Measurements from ENCODE around the gene S100A16.
"Not testable (repeated sequence)": the region's sequence is repeated elsewhere in the genome, so short reads cannot be mapped to it uniquely, and the experiment has no call there.

S100A16 gene

GRCh38 chr1:153649137-153649862 lies 36.4 kb upstream of the S100A16 start:
- Histone ChIP-seq H3K9me3 (ENCODE audit: control insufficient read depth in 1 of 2, low read length in 2 of 2) (no peaks in the 10 kb centered on the region), H3K27me3 (ENCODE audit: low read depth, low read length) (no peaks in the 10 kb centered on the region), H3K4me3 (ENCODE audit: low read depth in 1 of 2, low read length in 2 of 2) (no peak overlapping the region), H3K27ac (ENCODE audit: low read length) (no peak overlapping the region), H3K4me1 (ENCODE audit: control insufficient read depth in 1 of 2, insufficient read depth in 2 of 2, low read length in 2 of 2) (no peaks in the 10 kb centered on the region), H3K36me3 (ENCODE audit: control insufficient read depth in 1 of 2, insufficient read depth in 2 of 2, low read length in 2 of 2) (peaks cover 19 to 27% of the 10 kb centered on the region in 2 donors)

DNA sequence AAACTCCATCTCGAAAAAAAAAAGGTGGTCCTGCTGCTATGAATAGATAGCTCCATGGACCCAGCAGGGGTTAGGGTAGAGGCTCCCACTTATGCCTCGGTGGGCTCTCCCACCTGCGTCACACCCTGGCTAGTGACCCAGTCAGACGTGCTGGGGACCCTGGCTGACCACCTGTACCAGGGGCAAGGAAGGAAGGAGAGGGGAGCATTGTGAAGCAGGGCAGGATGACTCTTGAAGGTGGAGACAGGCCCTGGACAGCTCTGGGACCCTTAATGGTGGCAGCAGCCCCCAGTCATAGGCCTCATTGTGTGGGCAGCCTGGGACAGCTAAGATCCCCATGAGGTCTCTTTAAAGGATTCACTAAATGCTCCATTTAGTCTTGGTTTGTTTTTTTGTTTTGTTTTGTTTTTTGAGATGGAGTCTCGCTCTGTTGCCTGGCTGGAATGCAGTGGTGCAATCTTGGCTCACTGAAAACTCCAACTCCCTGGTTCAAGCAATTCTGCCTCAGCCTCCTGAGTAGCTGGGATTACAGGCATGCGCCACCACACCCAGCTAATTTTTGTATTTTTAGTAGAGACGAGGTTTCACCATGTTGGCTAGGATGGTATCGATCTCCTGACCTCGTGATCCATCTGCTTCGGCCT lies 35.2 kb upstream of the S100A16 start:
- Histone ChIP-seq H3K9me3 (ENCODE audit: control insufficient read depth in 1 of 2, low read length in 2 of 2) (no peaks in the 10 kb centered on the region), H3K27ac (ENCODE audit: low read length) (no peak overlapping the region), H3K4me3 (ENCODE audit: low read depth in 1 of 2, low read length in 2 of 2) (no peak overlapping the region), H3K27me3 (ENCODE audit: low read depth, low read length) (no peaks in the 10 kb centered on the region), H3K4me1 (ENCODE audit: control insufficient read depth in 1 of 2, insufficient read depth in 2 of 2, low read length in 2 of 2) (peaks cover 0 to 4% of the 10 kb centered on the region in 2 donors), H3K36me3 (ENCODE audit: control insufficient read depth in 1 of 2, insufficient read depth in 2 of 2, low read length in 2 of 2) (peaks cover 31 to 39% of the 10 kb centered on the region in 2 donors)

- H3K36me3 ChIP-seq (ENCODE audit: control insufficient read depth in 1 of 2, insufficient read depth in 2 of 2, low read length in 2 of 2) = peaks cover 39 to 47% of the 10 kb centered on the region in 2 donors
- H3K27me3 ChIP-seq (ENCODE audit: low read depth, low read length) = no peaks in the 10 kb centered on the region
- no peak overlapping the region for H3K27ac ChIP-seq (ENCODE audit: low read length)
- H3K4me3 ChIP-seq (ENCODE audit: low read depth in 1 of 2, low read length in 2 of 2) = no peak overlapping the region
- H3K9me3 ChIP-seq (ENCODE audit: control insufficient read depth in 1 of 2, low read length in 2 of 2) = no peaks in the 10 kb centered on the region
- peaks cover 0 to 4% of the 10 kb centered on the region in 2 donors for H3K4me1 ChIP-seq (ENCODE audit: control insufficient read depth in 1 of 2, insufficient read depth in 2 of 2, low read length in 2 of 2)
Observed at GRCh38 chr1:153647346-153647714, 34.4 kb upstream of the S100A16 start.

- no peak overlapping the region for H3K27ac ChIP-seq (ENCODE audit: low read length)
- H3K27me3 ChIP-seq (ENCODE audit: low read depth, low read length) = no peaks in the 10 kb centered on the region
- no peak overlapping the region for H3K4me3 ChIP-seq (ENCODE audit: low read depth in 1 of 2, low read length in 2 of 2)
- peaks cover 0 to 4% of the 10 kb centered on the region in 2 donors for H3K4me1 ChIP-seq (ENCODE audit: control insufficient read depth in 1 of 2, insufficient read depth in 2 of 2, low read length in 2 of 2)
- H3K9me3 ChIP-seq (ENCODE audit: control insufficient read depth in 1 of 2, low read length in 2 of 2) = no peaks in the 10 kb centered on the region
- H3K36me3 ChIP-seq (ENCODE audit: control insufficient read depth in 1 of 2, insufficient read depth in 2 of 2, low read length in 2 of 2) = peaks cover 44 to 52% of the 10 kb centered on the region in 2 donors
Observed at GRCh38 chr1:153646672-153647345, 33.9 kb upstream of the S100A16 start.

DNA sequence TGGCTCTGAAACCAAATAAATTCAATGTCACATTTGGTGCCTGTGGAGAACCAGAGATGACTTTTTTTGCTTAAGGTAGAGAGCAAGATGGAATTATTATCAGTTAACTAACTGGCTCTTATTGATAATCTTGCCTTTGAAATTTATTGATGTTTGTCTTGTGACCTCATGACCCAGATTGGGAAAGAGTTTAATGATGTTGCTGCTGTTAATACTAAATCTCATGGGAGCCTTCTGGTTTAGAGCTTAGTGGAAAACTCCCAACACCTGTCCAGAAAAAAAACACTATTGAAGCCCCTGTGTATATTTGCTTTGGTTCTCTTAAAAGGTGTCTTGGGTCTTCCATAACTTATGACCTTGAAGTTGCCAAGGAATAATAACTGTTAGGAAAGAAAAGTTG lies 30.9 kb upstream of the S100A16 start:
- Histone ChIP-seq H3K4me3 (ENCODE audit: low read depth in 1 of 2, low read length in 2 of 2) (no peak overlapping the region), H3K27me3 (ENCODE audit: low read depth, low read length) (no peaks in the 10 kb centered on the region), H3K4me1 (ENCODE audit: control insufficient read depth in 1 of 2, insufficient read depth in 2 of 2, low read length in 2 of 2) (peaks cover 4% of the 10 kb centered on the region in 2 donors), H3K36me3 (ENCODE audit: control insufficient read depth in 1 of 2, insufficient read depth in 2 of 2, low read length in 2 of 2) (peaks cover 65 to 79% of the 10 kb centered on the region in 2 donors), H3K27ac (ENCODE audit: low read length) (no peak overlapping the region), H3K9me3 (ENCODE audit: control insufficient read depth in 1 of 2, low read length in 2 of 2) (no peaks in the 10 kb centered on the region)

- H3K4me1 ChIP-seq (ENCODE audit: control insufficient read depth in 1 of 2, insufficient read depth in 2 of 2, low read length in 2 of 2) = peaks cover 4 to 5% of the 10 kb centered on the region in 2 donors
- H3K27ac ChIP-seq (ENCODE audit: low read length) = no peak overlapping the region
- H3K27me3 ChIP-seq (ENCODE audit: low read depth, low read length) = no peaks in the 10 kb centered on the region
- H3K4me3 ChIP-seq (ENCODE audit: low read depth in 1 of 2, low read length in 2 of 2) = no peak overlapping the region
- H3K36me3 ChIP-seq (ENCODE audit: control insufficient read depth in 1 of 2, insufficient read depth in 2 of 2, low read length in 2 of 2) = peaks cover 71 to 86% of the 10 kb centered on the region in 2 donors
- H3K9me3 ChIP-seq (ENCODE audit: control insufficient read depth in 1 of 2, low read length in 2 of 2) = no peaks in the 10 kb centered on the region
Observed at GRCh38 chr1:153643100-153643499, 30.2 kb upstream of the S100A16 start.

DNA sequence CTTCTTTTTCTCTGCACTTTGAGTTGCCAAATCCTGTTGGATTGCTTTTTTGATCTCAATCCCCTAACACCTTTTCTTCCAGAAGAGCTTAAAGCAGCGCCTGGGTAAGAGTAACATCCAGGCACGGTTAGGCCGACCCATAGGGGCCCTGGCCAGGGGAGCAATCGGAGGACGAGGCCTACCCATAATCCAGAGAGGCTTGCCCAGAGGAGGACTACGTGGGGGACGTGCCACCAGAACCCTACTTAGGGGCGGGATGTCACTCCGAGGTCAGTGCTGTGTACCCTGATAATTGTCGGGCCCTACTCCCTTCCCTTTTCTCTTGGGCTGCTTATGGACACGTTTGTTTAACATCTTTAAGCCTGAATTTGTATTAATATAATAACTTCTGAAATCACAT lies 29.2 kb upstream of the S100A16 start:
- H3K27me3 ChIP-seq (ENCODE audit: low read depth, low read length) = no peaks in the 10 kb centered on the region
- peaks cover 4 to 15% of the 10 kb centered on the region in 2 donors for H3K4me1 ChIP-seq (ENCODE audit: control insufficient read depth in 1 of 2, insufficient read depth in 2 of 2, low read length in 2 of 2)
- H3K9me3 ChIP-seq (ENCODE audit: control insufficient read depth in 1 of 2, low read length in 2 of 2) = no peaks in the 10 kb centered on the region
- no peak overlapping the region for H3K27ac ChIP-seq (ENCODE audit: low read length)
- H3K4me3 ChIP-seq (ENCODE audit: low read depth in 1 of 2, low read length in 2 of 2) = no peak overlapping the region
- peaks cover 77 to 95% of the 10 kb centered on the region in 2 donors for H3K36me3 ChIP-seq (ENCODE audit: control insufficient read depth in 1 of 2, insufficient read depth in 2 of 2, low read length in 2 of 2)

DNA sequence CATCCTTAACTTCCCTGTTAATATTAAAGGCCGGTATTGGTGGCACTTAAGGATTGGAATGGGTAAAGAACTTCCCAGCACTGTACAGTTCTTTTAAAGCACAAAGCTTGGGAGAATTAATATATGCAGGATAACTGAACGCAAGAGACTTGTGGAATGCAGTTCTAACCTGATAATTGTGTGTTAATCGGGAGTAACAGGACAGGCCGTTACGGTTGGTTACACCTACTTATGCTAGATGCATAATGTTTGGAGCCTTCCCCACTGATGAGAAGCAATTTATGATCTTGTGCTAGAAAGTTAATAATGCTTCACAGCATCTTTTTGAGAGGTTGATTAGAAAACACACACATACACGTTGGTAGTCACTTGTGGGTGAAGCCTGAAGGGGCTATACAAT lies 27.9 kb upstream of the S100A16 start:
- Histone ChIP-seq H3K27me3 (ENCODE audit: low read depth, low read length) (no peaks in the 10 kb centered on the region), H3K36me3 (ENCODE audit: control insufficient read depth in 1 of 2, insufficient read depth in 2 of 2, low read length in 2 of 2) (peaks cover 79 to 92% of the 10 kb centered on the region in 2 donors), H3K27ac (ENCODE audit: low read length) (no peak overlapping the region), H3K4me1 (ENCODE audit: control insufficient read depth in 1 of 2, insufficient read depth in 2 of 2, low read length in 2 of 2) (peaks cover 4 to 25% of the 10 kb centered on the region in 2 donors), H3K4me3 (ENCODE audit: low read depth in 1 of 2, low read length in 2 of 2) (no peak overlapping the region), H3K9me3 (ENCODE audit: control insufficient read depth in 1 of 2, low read length in 2 of 2) (no peaks in the 10 kb centered on the region)

DNA sequence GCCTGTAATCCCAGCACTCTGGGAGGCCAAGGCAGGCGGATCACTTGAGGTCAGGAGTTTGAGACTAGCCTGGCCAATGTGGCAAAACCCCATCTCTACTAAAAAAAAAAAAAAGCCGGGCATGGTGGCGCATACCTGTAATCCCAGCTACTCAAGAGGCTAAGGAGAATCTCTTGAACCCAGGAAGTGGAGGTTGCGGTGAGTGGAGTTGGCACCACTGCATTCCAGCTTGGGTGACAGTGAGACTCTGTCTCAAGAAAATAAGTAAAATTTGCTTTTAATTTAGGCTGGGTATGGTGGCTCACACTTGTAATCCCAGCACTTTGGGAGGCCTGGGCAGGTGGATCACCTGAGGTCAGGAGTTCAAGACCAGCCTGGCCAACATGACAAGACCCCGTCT lies 27.3 kb upstream of the S100A16 start:
- H3K27me3 ChIP-seq (ENCODE audit: low read depth, low read length); H3K9me3 ChIP-seq (ENCODE audit: control insufficient read depth in 1 of 2, low read length in 2 of 2); H3K4me3 ChIP-seq (ENCODE audit: low read depth in 1 of 2, low read length in 2 of 2); H3K27ac ChIP-seq (ENCODE audit: low read length): not testable (repeated sequence)
- Histone ChIP-seq H3K4me1 (ENCODE audit: control insufficient read depth in 1 of 2, insufficient read depth in 2 of 2, low read length in 2 of 2) (peaks cover 4 to 31% of the 10 kb centered on the region in 2 donors), H3K36me3 (ENCODE audit: control insufficient read depth in 1 of 2, insufficient read depth in 2 of 2, low read length in 2 of 2) (peaks cover 73 to 86% of the 10 kb centered on the region in 2 donors)

DNA sequence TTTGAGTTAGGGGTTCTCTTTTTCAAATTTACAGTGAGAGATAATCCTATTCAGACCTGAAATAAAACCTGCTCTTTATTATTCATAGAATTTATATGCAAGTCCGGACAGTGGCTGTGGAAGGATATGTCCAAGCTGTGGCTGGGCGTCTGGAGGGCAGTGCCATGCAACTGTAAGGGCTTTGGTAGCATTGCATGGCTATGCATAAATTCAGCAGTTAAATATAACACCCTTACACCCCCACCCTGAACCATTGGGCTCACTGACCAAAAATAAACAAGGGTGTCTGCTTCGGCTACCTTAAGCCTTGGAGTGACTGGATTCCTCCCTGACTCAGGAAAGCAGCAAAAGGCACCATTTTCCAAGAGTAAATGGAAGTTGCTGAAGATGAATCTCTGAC lies 26.3 kb upstream of the S100A16 start:
- H3K4me3 ChIP-seq (ENCODE audit: low read depth in 1 of 2, low read length in 2 of 2) = no peak overlapping the region
- peaks cover 69 to 76% of the 10 kb centered on the region in 2 donors for H3K36me3 ChIP-seq (ENCODE audit: control insufficient read depth in 1 of 2, insufficient read depth in 2 of 2, low read length in 2 of 2)
- peaks cover 4 to 32% of the 10 kb centered on the region in 2 donors for H3K4me1 ChIP-seq (ENCODE audit: control insufficient read depth in 1 of 2, insufficient read depth in 2 of 2, low read length in 2 of 2)

GRCh38 chr1:153638261-153638660 lies 25.3 kb upstream of the S100A16 start:
- H3K27me3 ChIP-seq (ENCODE audit: low read depth, low read length) = no peaks in the 10 kb centered on the region
- peaks cover 0 to 34% of the 10 kb centered on the region in 2 donors for H3K4me1 ChIP-seq (ENCODE audit: control insufficient read depth in 1 of 2, insufficient read depth in 2 of 2, low read length in 2 of 2)
- H3K4me3 ChIP-seq (ENCODE audit: low read depth in 1 of 2, low read length in 2 of 2) = no peak overlapping the region
- H3K27ac ChIP-seq (ENCODE audit: low read length) = no peak overlapping the region
- no peaks in the 10 kb centered on the region for H3K9me3 ChIP-seq (ENCODE audit: control insufficient read depth in 1 of 2, low read length in 2 of 2)
- peaks cover 59 to 70% of the 10 kb centered on the region in 2 donors for H3K36me3 ChIP-seq (ENCODE audit: control insufficient read depth in 1 of 2, insufficient read depth in 2 of 2, low read length in 2 of 2)

More for the DNA sequence above, 26.3 kb upstream of the S100A16 start:
- no peak overlapping the region for H3K27ac ChIP-seq (ENCODE audit: low read length)
- H3K27me3 ChIP-seq (ENCODE audit: low read depth, low read length) = no peaks in the 10 kb centered on the region
- no peaks in the 10 kb centered on the region for H3K9me3 ChIP-seq (ENCODE audit: control insufficient read depth in 1 of 2, low read length in 2 of 2)

All from muscle layer of duodenum (tissue), 2 donors.